UCSD-AML1 (cell line): ENCODE results near the gene UTP25.
"Not testable (repeated sequence)": the region's sequence is repeated elsewhere in the genome, so short reads cannot be mapped to it uniquely, and the experiment has no call there.

Experiments used
- DNase-seq: peaks from one replicate; lab custom pipeline; 2025; ENCODE audit not compliant: unreplicated experiment; lab: John Stamatoyannopoulos, UW

Gene UTP25

DNA sequence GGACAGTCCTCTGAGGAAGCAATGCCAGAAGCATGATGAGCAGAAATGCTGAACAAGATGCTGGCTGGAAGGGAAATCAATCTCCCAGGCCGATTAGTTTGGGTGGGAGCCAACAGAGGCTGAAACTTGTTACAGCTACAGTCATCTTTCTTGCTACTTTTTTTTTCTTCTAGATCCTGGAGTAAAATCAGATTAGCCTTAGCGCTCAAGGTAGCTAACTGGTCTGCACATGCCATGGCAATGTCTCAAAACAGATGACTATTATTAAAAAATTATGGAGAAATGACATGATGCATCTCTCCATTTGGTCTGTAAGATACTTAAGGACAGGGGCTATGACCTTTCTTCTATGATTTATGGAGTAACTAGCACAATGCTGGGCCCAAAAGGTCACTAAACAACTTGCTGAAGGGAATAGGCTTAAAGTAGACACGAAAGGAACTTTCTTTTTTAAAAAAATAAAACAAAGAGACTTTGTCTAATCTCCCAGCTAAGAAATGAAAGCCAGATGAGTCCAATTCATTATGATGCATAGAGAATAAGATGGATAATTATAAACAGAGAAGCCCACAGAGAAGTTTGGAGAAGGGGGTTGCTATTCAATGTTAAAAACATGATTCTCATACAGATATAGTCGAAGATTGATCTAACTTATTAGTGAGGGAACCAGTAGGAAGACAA lies 42.5 kb downstream of the UTP25 start:
- no peak for DNase-seq

DNA sequence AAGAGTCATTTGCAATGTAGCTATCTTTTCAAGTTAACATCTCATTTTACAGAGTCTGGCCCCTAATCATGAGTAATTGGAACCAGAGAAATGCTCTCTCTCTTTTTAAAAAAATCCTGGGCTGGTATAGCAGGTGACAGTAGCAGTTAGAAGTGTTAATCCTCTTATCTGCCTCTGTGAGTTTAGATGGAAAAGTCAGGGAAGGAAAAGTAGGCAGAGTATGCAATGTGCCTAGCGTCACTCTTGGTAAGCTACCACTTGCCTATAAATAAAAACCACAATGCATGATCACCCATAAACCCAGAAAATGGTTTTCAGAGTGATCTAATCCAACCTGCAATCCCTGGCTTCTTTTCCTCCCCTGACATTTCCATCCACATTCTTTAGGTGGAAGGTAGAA lies 43.2 kb downstream of the UTP25 start:
- DNase-seq = no peak

DNA sequence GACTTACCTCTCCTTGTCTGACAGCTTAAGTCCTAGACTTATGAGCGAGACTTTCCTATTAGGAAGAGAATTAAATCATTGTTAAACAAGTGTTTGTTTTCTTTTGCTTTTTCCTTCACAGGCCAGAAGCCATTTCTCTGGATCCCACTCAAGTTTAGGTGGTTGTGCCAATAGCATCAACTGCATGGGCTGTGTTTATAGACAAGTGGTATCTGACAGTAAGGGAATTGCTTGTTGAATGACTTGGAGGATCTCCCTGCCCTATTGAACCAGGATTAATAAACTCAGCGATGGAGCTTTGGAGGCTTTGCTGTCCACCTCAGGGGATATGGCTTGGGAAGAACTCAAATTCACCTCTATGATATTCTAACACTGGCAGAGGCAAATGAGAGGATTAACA lies 43.7 kb downstream of the UTP25 start:
- DNase-seq = no peak

DNA sequence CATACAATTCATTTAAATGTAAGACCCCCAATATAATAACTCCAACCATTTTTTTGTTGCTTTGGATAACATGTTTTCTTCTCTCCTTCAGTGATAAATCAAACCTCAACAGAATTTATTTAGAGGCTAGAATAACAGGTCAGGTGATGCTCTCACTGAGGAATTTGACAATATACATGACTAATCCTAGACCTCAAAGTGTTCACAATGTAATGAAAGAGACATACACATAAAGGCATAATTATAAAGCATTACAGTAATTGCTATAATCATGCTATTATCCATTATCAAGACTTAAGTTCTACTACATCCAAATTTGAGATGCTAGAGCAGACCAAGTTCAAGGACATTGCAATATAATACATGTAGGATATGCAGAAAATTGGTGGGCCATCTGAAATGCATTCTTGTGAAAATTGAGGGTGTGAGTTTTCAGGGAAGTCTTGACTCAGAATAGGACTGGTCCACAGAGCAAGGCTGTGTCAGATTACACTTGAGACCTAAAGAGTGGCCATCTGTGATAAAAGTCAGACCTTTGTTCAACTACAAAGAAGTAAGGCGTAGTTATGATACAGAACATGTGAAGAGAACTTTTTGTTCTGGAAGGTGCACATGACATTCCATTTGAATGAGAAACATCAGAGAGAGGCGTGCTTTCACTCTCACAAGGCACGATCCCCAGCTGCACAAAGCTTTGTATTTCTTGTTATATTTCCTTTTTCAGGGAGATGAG lies 45.5 kb downstream of the UTP25 start:
- no peak for DNase-seq

DNA sequence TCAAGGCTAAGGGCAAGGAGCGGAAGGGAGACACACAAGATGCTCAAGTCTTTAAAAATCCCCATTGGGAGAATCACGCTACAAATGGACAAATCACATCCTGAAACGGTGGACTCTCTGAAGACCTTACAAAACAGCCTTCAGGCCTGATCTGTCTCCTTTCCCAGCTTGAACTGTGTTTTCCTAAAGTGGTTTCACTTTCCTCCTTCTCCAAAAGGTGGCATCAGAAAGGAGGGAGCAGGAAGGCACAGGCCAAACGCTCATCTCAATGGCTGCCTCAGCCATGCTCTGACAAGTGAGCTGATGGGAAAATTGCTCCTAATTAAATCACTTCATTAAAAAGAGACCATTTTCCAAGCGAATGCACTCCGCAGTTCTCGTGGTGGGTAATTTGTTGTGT lies 47.7 kb downstream of the UTP25 start:
- DNase-seq = no peak

DNA sequence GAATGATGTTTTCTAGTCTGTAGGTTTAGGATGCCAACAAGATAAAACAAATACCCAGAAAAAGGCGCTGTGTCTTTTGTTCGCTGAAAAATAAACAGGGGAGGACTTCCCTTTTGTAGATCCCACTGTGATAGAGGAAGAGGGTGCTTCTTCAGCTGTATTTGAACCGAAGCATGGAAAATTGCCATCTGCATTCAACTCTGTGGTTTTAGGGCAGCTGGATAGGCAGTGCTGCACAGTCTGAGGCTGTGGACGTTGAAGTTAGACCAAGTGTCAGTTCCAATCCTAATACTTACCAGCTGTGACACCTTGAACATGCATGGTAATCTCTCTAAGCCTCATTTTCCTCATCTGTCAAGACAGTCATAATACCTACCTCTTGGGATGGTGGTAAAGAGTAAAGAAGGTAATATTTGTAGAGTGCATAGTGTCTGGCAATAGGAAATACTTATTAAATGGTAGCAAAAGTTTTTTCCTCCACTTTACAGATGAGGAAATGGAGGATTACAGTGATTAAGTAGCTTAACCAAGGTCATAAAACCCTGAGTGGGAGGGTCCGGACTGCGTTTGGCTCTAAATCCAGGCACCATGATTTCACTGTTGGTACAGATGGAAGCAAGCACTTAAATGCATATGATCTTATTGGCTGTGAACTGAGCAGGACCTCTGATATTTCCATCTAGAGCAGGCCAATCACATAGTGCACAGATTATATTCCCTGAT lies 48.5 kb downstream of the UTP25 start:
- no peak for DNase-seq

DNA sequence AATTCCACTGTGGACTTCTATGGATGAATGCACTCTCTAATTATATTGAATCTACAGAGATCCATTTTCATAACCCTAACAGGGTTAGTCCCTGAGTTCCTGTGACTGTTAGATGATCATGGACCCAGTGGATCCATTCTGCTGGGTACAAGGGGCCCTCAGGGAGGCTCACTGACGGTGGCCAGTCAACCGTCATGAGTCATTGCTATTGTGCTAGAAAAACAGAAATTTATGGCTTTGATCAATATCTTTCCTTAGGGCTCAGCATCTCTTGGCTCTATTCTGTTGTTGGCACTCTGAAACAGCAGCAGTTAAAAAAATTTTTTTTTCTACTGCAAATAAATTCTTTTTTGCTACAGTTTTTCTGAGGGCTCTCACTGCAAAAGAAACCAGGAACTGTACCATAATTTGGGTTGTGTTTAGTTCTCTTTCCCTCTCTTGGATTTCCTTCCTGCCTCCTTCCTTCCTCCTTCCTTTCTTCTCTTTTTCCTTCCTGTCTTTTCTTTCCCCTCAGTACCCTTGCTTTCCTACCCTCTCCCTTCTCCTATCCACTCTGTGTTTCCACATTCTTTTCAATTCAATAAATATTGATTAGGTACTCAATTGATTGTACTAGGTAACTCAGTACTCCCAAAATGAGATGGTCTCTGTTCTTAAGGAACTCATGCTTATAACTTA lies 49.5 kb downstream of the UTP25 start:
- no peak for DNase-seq

DNA sequence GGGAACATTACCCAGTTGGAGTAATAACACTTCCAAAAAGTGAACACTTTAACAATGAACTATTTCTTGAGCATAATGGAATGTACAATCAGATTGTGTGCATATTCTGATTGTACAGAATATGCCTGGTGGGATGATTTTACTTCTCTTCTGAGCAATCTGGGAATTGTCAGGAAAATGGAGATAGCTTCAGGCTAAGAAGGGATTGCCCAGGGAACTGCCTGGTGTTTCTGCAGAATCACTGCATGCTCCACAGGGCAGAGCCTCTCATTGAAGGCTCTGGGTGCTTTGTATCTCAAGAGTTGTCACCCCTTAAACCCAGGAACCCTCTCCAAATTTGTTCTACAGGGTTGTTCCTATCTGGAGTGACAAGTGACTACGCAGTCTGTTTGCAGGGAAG lies 51.2 kb downstream of the UTP25 start:
- DNase-seq = no peak

DNA sequence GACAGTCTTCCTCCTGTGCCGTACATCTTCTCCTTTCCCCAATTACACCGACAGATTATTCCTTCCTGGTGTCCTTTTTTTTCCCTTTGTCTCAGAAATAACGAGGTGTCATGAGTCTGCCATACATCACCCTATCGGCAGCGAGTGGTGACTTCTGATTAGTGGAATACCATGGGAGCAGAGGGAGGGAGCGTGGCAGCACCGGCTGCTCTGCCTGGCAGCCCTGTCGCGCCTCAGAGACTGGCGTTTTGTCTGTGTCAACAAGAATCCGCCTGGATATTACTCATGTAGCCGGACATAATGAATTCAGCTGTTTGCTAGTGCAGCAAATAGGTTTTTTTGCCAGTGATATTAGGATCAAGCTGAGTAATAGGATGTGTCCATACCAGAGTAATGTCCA lies 51.8 kb downstream of the UTP25 start:
- no peak for DNase-seq

DNA sequence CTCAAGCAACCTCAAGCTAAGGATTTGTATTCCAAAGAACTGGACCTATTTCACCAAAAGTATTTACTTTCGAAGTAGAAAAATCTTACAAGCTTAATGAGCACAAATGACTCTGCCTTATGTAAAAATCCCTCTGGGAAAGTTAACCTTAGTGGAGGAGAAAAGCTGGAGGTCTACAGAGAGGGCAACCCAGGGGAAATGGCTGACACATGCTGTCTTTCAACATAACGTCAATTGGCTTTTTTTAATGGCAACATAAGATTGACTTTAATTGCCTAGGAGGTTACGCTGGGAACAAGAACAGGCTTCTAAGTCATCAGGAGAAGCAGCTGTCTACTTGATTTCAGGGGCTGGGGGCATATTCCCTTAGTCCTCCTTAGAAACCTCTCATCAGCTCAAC lies 52.3 kb downstream of the UTP25 start:
- DNase-seq = no peak

DNA sequence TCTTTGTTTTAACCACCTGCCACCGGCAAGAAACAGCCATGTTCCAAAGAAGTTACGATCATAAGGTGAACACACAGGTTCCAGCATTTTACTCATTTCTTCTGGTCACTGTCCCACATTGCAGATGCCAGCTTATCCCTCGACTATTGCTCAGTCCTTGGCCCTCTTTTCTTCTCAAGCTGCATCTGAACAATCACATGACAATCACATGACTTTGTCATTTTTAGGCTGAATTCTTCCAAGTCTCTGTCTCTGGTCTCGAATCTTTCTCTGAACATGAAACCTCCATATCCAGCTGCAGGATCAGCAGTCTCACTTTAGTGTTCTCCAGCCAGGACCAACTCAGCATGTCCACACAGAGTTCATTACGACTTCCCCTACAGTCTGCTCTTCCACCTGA lies 53.8 kb downstream of the UTP25 start:
- no peak for DNase-seq

DNA sequence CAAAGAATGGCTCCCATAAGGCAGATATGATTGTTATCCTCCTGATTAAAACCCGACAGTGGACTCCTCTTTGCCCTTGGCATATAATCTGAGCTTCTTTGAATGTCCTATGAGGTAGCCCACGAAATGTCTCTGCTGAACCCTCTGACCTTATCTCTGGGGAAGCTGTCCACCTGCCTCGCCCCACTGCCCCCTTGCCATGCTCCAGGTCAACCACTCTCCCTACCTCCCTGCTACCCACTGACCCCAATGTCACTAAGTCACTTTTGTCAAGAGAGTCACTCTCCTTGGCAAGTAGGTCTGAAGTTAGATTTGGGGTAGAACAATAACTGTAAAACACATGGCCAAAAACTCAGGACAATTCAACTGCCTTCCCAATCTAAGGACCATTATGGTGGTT lies 54.5 kb downstream of the UTP25 start:
- DNase-seq = no peak

DNA sequence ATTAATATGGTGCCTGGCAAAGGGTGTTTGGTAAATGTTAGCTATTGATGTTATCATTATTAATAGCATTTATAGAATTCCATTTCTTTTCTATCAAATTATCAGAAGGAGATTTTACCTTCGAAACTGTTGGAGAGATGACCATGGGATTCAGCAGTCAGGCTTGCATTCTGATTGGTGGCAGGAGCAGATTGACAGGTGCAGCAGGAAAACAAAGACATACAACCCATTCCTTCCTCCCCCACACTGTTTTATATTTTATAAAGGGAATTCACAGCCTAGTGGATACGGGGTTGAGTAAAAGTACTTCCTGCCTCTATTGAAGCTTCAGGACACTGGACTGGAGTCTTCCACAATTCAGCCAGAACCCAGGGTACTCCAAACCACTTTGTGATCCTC lies 55.2 kb downstream of the UTP25 start:
- no peak for DNase-seq

DNA sequence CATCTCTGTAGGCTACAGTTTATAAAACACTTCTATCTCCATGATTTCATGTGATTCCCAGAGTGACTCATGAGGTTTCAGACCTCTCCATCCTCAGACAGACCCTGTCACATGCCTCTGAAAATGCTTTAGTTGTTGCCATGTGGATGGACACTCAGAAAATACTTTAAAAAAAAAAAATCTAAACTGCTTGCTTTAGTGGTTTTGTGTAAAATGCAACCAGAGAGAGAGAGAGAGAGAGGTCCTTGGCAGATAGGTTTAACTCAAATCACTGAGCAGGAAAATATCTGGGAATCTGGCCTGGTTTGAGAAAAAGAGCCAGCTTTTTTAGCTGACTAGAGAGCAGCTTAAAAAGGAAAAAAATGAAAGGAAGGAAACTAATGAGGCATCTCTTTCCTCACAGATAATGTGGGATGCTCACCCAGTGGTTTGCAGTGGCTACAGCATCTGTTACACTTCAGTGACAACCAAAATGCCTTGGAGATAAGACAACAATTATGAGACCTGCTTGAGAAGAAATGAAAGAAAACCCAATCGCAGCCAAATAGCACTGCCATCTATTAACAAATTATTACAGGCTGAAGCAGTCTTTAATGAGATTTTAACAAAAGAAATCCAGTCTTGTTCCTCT lies 55.7 kb downstream of the UTP25 start:
- DNase-seq = no peak

DNA sequence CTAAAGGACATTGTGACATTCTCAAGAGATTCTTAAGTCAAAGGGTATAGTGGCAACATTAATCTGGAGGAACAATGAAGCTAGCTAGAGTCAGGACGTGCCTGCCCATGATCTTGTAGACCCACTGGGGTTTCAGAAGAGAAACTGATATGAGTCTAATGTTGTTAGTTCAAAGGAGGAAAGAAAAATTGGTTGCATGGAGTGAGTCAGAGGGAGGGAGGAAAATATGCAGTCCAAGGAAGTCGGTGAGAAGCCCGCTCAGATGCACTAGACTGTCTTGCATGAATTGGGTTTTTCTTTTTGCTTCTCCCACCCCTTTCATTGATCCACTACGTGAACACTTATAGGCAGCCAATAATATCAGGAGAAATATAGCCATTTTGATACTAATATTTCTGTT lies 56.5 kb downstream of the UTP25 start:
- no peak for DNase-seq

DNA sequence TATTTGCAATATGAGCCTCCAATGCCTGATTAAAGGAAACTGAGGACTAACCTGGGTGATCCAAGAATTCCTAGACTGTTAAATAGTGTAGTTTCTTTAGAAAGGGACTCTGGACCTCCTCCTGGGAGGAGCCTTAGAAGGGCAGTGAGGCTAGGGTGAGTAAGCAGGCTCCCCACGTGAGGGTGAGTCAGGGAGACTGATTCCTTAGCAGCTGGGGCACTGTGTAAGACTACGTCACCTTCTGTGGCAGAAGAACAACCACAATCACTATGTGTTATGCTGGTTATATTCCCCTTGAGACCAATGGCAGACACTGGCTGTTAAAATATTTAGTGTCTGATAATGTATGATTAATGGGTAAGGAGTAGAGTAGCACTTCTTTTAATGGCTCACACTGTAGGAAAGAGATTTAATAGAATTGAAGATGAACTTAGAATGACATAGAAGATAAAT lies 56.9 kb downstream of the UTP25 start:
- peak; percentile 15 for DNase-seq

DNA sequence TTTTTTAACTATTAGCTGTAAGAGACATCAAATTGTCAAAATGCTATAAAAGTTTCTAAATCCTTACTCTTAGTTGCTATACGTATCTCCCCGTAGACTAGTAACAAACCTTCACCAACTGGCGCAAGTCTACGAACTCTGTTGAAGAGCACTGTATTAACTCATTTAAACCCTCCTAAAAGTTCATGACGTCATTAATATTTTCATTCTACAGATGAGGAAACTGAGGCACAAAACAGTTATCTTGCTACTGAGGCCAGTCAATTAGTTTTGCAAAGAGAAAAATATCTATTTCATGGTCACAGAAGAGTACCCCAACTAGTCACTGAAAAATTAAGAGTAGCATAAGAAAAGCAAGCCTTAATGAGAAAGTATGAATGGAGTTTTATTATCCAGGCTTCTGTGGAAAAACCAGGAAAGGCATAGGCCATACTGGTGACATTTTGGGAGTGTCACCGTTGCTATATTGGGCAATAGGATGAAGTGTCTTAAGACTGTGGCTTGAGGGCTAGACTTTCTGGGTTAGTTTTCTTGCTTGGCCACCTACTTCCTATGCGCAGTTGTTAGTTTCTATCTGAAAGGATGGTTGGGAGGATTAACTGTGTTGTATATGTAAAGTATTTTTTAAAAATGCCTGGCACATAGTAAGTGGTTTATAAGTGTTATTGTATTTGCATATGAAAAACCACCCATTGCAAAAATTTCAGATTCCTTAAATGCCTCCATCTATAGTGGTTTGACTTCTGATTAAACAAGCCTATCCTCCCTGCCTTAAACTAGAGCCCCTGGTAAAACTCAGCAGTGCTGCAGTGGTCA lies 57.8 kb downstream of the UTP25 start:
- DNase-seq = no peak

DNA sequence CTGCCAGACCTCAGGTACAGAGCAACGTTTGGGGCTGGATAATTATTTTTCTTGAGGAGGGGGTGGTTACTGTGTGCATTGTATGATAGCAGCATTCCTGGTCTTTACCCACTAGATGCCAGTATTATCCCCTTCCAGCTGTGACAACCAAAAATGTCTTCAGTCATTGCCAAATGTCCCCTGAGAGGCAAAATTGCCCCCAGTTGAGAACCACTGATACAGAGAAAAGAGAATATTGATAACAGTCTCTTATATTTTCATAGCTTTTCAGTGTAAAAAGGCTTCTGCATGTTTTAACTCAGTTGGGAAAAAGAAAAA lies 58.4 kb downstream of the UTP25 start:
- no peak for DNase-seq

DNA sequence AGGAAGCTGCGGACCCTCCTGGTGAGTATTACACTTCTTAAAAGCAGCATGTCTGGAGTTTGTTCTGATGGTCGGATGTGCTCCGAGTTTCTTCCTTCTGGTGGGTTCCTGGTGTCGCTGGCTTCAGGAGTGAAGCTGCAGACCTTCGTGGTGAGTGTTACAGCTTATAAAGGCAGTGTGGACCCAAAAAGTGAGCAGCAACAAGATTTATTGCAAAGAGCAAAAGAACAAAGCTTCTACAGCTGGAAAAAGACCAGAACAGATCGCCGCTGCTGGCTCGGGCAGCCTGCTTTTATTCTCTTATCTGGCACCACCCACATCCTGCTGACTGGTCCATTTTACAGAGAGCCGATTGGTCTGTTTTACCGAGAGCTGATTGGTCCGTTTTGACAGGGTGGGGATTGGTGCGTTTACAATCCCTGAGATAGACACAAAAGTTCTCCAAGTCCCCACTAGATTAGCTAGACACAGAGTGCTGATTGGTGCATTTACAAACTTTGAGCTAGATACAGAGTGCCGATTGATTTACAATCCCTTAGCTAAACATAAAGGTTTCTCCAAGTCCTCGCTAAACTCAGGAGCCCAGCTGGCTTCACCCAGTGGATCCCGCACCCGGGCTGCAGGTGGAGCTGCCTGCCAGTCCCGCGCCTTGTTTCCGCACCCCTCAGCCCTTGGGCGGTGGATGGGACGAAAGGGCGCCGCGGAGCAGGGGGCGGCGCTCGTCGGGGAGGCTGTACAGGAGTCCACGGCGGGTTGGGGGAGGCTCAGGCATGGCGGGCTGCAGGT lies 60.7 kb downstream of the UTP25 start:
- DNase-seq = not testable (repeated sequence)

DNA sequence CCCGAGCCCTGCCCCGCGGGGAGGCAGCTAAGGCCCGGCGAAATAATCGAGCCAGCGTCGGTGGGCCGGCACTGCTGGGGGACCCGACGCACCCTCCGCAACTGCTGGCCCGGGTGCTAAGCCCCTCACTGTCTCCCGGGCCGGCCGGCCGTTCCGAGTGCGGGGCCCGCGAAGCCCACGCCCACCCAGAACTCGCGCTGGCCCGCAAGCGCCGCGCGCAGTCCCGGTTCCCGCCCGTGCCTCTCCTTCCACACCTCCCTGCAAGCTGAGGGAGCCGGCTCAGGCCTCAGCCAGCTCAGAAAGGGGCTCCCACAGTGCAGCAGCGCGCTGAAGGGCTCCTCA lies 61.3 kb downstream of the UTP25 start:
- DNase-seq = no peak
